ENCODE measurements around the gene IRF2.
"Not testable (repeated sequence)": the region's sequence is repeated elsewhere in the genome, so short reads cannot be mapped to it uniquely, and the experiment has no call there.

IRF2 gene

DNA sequence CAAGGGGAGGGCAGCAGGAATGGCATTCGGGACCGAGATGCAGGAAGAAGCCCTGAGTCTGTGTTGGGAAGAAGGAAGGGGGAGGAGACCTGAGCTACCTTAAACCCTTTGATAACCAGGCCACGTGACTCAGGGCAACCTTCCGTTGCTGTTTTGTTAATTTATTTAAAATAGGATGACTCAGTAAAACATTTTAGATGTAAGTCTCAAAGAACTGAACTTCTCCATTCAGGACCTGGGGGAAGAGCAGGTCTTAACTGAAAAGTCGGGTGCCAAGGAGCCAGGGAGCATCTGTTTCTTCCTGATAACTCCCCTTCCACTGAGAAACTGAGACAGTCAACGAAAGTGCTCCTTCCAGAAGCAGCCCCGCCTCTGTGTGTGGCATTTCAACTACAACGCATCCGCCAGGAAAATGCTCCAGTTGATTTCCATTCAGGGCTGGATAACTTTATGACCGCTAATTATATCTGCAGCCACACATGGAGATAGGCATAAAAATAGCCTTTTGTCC, 88.0 kb downstream of the IRF2 start:
- no peak for DNase-seq

DNA sequence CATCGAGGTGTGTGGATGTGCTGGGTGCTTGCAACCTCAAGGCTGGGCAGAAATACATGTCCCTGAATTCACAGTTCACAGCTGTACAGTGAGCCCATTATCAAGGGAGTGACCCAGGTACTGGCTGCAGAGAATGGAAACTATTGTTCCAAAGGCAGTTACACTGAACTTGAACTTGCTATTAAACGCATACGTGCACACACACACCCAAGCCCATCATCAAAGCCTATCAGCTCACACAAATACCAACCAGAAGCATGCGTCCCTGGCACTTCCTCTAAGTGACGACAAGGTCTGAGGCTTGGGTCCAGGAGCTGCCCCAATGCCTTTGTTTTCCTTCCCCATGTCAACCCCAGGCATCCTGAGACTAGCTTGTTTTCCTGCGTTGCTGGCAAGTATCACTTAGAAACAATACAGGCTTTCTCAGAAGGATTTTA, 88.6 kb downstream of the IRF2 start:
- DNase-seq, result no peak

DNA sequence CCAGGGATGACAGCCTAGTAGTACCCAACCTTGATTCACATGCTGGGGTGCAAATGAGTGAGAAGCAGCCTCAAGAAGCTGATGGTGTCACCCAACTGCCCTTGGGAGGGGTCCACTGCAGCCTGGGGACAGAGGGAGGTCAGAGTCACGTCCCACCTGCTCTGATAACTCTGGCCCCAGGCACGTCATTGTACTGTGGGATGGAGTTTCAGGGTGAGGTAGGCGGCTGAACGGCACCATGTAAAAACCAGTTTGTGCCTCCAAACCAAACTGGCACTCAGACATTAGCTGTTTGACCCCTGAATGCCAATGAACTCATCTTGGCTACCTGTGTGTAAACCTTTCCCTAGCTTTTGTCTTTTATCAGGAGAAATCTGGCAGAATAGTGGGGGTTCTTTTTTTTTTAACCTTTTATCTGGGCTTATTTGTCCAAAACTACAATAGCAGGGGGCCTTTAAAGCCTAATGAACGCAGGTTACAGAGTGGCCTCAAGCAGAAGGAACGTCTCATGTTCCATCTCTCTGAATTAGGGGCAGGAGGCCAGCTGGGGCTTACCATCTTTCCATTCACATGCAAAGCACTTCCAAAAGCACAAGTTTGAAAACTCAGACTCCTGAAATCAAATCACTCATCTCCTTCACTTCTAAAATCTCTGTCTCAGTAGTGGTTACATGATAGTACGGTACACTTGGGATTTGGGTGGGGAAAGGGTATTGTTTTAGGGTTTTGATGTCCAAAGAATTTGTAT, 89.4 kb downstream of the IRF2 start:
- DNase-seq, result no peak

DNA sequence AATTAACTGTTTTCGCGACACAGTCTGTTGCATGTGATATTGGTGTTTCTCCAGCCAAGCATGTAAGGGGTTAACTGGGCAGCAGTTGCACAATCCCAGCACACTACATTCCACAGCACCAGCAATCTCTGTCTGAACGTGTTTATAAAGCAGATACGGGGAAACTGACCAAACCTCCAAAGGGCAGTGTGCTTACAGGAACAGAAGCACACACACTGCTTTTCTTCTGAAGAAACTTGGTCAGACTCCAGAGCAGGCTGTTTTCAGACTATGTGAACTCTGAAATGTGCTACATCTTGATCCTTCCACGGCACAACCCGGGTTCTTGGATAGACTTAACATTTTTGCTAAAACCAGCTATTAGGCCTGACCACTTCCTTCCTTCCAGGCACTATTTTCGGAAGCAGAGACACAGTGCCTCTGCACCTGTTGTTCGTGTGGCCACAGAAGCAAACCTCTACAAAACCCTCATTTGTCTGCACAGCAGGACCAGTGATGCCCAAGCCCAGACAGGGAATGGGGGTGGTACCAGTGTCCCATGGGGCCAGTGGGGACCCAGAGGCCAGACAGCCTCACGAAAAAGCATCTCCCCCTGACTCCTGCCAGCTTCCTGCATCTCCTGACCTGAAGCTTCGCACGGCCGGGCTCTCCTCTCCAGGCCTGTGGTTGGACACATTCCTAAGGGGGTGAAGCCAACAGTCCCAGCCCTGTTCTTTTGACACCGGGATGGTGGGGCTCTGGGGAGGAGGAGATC, 90.1 kb downstream of the IRF2 start:
- DNase-seq, result peak; percentile 80

DNA sequence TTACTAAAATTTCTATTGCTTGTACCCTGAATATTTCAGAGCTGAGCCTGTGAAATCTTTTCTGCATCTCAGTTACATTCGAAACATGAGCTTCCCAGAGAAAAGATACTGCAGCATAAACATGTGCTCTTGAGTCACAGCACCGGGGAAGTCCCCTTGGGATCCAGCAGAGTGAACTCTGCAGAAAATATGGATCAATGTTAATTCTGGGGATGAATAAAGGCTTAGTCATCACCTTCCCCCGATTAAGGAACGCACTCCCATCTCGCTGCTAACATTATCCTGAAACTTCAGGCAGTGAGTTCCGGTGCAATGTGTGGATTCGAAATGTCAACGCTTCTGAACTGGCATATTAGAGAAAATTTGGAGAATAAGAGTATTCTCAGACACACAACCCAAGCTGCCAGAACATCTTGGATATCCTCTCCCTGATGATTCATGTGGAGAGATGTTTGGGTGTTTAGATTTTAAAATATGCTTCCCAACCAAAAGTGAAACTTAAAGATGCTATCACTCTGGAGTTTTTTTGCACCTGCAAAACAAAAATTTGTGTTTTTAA, 90.8 kb downstream of the IRF2 start:
- DNase-seq, result peak; percentile 97

DNA sequence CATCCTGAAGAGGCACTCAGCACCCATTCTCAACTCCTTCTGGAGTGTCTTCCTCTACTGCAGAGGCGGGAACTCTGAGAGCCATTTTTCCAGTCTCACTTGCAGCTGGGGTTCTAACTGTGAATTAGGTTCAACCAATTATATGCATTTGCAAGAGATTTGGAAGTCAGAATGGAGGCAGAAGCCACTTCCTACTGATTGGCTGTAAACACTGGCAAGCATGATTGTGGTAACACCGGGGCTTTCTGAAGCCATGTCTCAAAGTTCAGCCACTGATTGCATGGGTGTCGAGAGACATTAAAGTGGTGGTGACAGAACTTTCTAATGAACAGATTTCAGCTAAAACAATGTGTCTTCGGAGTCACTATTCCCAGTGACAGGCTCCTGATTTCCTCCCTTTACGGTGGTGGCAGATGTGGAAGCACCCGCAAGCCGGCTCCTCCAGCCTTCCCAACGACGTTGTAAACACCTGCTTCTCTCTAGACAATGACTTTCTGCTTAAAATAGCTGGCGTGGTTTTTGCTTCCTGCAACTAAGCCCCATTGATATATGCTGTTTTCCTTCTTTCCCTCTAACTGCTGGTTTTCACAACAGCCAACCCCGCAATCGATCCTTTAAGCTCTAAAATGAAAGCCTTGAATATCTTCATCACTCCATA, 92.0 kb downstream of the IRF2 start:
- no peak for DNase-seq

DNA sequence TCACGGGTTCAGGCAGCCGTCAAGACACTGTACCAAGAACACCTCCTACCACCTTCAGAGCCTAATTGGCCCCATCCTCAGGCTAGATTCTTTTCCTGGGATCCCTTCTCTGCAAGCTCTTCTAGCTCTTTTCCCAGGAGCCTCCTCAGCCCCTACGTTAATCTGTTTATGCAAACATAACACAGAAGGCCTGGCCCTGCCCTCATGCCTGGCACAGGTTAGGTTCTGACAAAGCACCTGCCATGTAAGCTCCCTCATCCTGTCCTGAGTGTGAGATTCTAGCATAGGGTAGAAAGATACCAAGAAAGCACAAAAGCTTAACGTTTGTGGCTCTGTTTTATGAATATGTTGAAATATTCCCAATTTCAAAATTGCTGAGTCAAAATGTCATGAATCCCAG, 93.6 kb downstream of the IRF2 start:
- no peak for DNase-seq

DNA sequence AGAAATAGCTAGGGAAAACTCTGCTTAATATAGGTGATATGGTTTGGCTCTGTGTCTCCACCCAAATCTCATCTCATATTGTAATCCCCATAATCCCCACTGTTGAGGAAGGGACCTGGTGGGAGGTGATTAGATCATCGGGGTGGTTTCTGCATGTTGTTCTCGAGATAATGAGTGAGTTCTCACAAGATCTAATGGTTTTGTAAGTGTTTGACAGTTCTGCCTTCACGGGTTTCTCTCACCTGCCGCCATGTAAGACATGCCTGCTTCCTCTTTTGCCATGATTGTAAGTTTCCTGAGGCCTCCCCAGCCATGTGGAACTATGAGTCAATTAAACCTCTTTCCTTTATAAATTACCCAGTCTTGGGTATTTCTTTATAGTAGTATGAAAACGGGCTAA, 94.1 kb downstream of the IRF2 start:
- not testable (repeated sequence) for DNase-seq

DNA sequence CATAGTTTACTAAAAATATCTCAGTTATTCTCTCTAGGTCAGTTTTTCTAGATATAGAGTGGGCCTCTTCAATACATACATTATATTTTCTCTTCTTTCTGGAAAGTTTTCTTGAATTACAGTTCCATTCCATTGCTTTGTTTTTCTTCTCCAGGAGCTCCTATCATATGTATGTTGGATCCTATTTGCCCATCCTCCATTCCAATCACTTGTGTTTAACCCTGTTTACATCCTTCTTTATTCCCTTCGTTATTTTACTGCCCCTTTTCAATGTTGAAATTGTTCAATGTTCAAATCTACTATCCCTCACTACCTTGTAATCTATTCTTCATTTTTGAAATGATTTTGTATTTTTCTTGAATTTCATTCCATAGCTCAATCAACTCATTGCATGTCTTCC, 97.4 kb downstream of the IRF2 start:
- no peak for DNase-seq

DNA sequence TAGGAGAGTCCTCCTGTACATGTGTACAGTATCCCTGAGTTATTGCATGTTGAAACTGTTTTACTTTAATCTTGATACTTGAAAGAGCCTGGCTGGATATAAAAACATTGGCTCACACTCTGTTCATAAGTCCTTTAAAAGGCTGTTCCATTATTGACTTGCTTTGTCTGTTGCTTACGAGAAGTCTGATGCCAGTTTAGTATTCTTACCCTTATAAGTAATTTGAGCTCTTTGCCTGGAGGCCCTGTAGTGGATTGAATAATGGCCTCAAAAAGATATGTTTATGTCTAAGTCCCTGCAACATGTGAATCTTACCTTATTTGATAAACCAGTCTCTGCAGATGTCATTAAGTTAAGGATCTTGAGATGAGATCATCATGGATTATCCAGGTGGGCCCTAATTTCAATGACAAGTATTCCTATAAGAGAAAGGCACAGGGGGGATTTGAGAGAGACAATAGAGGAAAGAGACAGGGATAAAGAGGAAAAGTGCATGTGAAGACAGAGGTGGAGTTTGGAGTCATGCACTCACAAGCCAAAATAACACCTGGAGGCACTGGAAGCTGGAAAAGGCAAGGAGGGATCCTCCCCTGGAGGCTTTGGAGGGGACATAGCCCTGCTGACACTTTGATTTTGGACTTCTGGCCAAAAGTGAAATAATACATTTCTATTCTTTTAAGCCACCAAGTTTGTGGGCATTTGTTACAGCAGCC, 98.1 kb downstream of the IRF2 start:
- no peak for DNase-seq

DNA sequence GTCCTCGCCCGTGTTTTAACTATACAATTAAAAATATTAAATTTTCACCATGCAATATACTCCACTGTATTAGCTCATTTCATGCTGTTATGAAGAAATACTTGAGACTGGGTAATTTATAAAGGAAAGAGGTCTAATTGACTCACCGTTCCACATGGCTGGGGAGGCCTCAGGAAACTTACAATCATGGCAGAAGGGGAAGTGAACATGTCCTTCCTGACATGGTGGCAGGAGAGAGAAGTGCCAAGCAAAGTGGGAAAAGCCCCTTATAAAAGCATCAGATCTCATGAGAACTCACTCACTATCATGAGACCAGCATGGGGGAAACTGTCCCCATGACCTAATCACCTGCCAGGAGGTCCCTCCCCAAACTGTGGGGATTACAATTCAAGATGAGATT, 98.7 kb downstream of the IRF2 start:
- DNase-seq, result not testable (repeated sequence)

DNA sequence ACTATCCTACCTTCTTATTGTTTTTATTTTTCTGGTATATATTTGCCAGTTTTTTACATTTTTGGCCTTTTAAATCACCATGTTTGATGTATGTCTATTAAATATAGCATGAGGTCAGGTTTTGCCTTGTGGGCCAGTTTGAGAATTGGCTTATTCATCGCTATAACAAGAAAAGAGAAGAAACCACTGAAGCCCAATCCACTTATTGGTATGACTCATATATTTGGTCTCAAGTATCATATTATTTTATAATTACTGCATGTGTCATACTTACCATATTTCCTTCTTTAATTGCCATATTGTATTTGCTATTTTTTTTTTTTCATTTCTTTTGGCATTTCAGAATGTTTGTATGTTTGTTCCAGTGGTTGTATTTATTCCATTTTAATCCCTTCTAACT, 99.3 kb downstream of the IRF2 start:
- peak; percentile 34 for DNase-seq

DNA sequence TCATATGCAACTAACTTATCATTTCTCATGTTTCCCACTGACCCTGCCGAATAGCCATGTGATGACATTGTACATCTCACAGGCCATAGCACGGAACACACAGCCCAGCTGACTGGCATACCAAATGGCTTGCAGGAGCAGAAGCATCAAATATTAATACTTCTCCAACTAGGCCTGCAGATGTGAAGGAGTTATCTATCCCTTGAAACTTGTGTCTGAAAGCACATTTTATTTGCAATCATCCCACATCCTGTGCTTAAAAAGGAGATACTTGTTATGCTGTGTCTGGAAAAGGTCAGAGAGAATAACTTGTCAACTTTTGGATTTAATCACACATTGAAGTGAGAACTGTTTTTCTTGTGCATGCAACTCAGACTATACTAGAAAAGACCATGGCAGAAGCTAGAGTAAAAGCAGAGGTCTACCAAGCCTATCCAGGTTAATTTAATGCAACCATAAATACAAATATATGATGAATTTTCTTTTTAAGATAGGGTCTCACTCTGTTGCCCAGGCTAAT, 100.4 kb downstream of the IRF2 start:
- no peak for DNase-seq

DNA sequence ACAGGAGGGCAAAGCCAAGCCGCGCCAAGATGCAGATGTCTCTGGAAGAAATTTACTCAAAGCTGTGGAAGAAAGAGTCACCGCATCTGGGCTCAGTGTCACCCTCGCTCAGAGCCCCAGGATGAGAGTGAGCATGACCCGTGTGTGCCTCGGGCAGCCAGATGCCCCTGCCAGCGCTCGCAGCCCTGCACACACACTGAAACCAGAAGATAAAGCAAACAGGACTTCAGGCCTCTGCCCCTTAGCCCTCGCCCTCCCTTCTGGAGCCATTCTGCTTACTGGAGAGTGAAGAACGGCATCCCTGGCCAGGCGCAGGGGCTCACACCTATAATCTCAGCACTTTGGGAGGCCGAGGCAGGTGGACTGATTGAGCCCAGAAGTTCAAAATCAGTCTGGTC, 103.0 kb downstream of the IRF2 start:
- DNase-seq, result no peak

DNA sequence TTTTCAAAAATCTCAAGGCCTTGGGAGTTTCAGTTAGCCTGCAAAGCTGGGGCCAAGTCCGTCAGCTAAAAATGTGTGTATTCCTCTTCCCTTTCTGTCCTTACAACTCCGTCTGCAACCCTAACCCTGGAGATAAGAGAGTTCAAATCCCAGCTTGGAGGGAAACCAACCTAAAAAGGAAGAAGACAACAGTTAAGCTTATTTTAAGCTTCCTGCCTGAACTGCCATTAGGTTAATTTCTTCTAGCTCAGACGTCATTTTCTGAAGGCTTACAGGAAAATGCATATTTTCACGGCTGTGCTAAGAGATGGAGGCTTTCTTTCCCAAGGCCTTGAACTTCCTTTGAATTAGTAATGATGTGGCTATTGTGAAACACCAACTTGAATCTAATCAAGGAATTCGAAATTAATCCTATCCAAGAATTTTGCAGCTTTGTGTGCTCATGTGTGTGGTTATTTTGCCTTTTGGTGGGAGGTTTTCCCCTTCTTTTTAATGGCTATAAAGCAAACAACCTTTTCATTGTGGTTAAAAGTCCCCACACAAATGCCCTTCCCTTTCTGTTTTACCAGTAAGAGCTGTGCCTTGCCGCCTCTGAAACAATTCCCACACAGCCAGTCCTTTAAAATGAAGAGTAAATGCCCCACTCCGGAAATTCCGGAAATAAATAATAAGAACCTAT, 103.5 kb downstream of the IRF2 start:
- peak; percentile 12 for DNase-seq

DNA sequence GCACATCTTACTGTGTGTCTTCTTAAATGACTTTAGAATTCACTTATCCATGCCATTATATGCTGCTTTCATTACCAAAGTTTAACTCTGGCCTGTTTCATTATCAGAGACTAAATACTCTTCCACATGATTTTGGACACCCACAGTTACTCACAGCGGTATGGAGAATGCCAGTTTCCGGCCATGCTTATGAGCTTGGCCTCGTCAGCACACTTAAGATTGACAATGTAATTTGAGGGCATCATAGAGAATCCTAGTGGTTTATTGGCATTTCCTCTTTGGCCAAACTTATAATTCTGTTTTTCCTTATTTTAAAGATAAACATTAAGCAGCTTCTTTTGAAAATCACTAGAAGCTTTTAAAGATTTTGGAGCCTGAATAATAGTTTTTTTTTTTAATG, 104.5 kb downstream of the IRF2 start:
- DNase-seq, result peak; percentile 31

DNA sequence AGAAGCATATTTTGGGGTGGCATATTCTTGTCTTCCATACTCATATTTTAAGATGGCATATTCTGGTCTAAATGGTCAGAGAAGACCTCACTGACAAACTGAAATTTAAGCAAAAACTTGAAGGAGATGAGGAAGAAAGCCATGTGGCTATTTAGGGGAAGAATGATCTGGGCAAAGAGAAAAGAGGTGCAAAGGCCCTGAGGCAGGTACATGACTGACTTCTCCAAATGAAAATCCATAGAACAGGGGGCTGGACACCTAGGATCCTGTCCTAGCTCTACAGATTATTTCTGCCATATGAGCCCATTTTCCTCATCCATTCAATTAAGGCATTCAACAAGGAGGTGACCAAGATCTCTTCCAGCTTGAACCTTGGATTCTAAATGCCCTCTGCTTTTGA, 105.6 kb downstream of the IRF2 start:
- DNase-seq, result no peak

DNA sequence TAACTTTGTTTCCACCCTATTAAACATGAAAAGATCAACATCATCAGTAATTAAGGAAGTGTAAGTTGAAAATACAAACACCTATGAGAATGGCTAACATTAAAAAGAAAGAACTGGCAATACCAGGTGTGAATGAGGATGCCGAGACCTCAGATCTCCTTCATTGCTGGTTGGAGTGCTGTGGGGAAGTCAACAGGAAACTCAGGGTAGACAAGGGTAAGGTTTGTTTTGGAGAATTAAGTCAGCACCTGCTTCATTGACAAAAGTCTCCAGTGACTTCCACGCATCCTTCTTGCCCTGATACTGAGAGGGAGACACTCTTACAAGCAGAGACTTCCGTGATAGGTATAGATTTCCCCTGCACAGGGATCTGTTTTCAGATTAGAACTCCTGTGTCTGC, 106.1 kb downstream of the IRF2 start:
- no peak for DNase-seq

DNA sequence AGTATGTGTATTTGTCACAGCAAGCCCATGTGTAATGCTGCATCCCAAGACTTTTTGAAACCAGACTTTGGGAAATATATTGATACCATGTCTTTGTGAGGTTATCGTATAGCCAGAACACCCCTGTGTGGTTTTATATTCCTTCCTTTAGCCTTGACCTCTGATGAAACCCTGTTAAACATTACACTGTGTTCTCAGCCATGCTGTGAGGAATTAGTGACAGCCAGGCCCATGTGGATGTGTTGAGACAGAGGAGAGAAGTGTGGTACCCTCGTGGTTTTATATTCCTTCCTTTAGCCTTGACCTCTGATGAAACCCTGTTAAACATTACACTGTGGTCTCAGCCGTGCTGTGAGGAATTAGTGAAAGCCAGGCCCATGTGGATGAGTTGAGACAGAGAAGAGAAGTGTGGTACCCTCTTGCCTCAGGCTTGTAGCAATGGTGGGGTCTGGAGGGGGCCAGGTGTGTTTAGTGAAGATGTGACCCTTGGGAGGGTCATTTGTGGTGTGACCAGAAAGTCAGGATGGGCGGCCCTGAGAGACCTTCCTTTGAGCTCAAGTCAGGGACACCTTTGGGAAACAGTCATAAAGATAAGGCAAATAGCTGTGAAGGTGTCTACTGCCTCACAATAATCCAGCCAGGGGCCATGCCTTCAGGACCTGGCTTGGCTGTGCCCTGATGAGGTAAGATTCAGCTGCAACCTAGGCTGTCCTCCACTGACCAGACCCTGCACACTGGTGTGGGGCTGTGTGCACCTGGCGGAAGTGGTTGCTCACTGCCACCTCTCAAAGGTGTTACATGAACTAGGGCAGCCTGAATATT, 110.0 kb downstream of the IRF2 start:
- no peak for DNase-seq

DNA sequence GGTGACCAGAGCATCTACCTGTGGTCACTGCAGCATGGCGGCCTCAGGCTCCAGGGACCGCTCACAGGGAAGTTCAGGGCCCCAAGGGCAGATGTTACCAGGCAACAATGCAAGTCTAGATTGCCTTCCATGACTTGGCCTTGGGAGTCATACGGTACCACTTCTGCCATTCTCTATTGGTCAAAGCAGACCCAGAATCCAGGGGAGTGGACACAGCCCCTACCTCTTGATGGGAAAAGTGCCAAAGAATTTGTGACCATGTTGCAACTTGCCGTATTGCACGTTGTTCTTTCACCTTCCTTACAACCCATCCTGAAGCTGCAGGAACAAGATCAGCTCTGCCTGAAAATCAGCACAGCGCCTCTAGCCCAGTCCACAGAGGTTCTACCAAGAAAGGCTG, 111.1 kb downstream of the IRF2 start:
- DNase-seq, result no peak

DNA sequence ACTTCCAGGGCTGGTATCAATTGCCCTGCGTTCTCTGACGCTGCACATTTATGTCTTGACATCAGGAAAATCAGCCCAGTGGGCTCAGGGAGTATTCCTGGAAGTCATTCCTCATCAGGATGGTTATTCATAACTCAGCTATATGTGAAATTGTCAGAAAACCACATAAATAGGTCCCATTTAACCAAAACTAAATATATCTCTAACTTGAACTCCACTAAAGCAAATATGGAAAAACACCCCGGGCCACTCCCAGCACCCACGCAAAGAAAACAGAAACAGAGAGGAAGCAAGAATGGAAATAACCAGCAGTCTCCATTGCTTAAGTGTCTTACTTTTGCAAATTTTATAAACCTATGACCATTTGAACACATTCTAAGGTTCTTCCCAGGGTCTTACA, 112.0 kb downstream of the IRF2 start:
- peak; percentile 68 for DNase-seq

Data from fibroblast of skin of scalp (primary cell).